Measurements from ENCODE around the gene ZDHHC1. TPM values are rescaled to one million over a fixed set of nuclear protein-coding genes. Genes with fewer than 3 reads are reported as not detected.

ZDHHC1 gene
- total and polyA plus RNA-seq, 2 donors (not counting 3 experiments of a cell fraction or from before 2014, with no cell fraction given): 11.4 to 14.4 TPM

DNA sequence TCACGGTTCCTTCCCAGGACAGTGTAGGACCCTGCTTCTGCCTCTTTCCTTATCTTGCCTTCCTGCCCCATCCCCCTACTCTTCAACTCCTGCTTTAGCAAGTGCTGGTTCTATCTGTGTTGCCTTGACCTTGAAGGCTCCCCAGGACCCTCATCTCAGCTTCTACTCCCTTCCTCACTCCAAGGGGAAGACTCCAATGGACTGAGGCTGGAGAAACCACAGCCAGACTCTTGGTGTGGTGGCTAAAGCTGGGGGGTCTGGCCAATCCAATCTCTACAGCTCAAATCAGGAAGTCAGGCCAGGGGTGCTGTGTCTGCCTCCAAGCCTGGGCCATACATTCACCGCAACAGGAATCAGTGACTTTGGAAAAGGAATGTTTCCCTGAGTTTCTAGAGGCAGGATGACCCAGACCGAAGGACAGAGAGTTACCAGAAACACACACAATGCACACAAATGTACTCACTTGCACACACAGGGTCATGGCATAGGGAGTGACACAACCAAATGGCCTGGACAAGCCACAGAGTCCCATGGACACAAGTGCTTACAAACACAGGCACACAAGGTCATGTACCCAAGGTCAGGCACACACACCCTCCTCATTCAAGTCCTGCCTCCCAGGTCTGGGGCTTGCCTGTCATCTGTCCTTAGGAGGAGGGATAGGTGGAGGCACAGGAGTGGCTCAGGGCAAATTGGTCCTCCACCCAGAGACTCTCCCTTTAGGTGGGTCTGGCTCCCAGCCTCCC lies 12.9 kb upstream of the ZDHHC1 start:
- no peak overlapping the region for H2AFZ ChIP-seq (ENCODE audit: low read depth, low read length)
- DNase-seq (ENCODE audit: low read depth, low spot score) (no peak), FAIRE-seq (no peak)
- no peaks in the 10 kb centered on the region for H3K9me1 ChIP-seq (replicated peaks; ENCODE audit: control insufficient read depth, extremely low read depth, insufficient read depth, low read length)
- no TSS peak for BruUV-seq (replicated peaks)
- no peak for TF ChIP-seq EZH2 (IDR thresholded peaks at IDR 0.05; ENCODE audit: borderline replicate concordance, low read depth, low read length, severe bottlenecking)
- no peak for TF ChIP-seq FOS (IDR thresholded peaks at IDR 0.05; ENCODE audit: borderline replicate concordance, insufficient read depth, low read length)
- TF ChIP-seq, protein P1, sequence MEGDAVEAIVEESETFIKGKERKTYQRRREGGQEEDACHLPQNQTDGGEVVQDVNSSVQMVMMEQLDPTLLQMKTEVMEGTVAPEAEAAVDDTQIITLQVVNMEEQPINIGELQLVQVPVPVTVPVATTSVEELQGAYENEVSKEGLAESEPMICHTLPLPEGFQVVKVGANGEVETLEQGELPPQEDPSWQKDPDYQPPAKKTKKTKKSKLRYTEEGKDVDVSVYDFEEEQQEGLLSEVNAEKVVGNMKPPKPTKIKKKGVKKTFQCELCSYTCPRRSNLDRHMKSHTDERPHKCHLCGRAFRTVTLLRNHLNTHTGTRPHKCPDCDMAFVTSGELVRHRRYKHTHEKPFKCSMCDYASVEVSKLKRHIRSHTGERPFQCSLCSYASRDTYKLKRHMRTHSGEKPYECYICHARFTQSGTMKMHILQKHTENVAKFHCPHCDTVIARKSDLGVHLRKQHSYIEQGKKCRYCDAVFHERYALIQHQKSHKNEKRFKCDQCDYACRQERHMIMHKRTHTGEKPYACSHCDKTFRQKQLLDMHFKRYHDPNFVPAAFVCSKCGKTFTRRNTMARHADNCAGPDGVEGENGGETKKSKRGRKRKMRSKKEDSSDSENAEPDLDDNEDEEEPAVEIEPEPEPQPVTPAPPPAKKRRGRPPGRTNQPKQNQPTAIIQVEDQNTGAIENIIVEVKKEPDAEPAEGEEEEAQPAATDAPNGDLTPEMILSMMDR (IDR thresholded peaks at IDR 0.05; ENCODE audit: extremely low read depth in 1 of 2, insufficient read depth in 1 of 2, low read depth in 1 of 2, low read length in 2 of 2): no peak
- TF ChIP-seq POLR2A (IDR thresholded peaks at IDR 0.05; ENCODE audit: low read depth, low read length): no peak
- dilution Hi-C loops (cut with MboI; ENCODE audit: extremely low pct_ligation_motif_present, low sequenced_read_pairs): no loop called here
- CTCF ChIA-PET: interaction anchor here (1.4 to 9.0 kb wide), 10 partner anchors 12 to 149 kb away, joined by 4 to 201 read pairs (median 14); partner anchors contain the start of genes KCTD19 and LRRC36
- H3K4me1 ChIP-seq (ENCODE audit: control insufficient read depth, extremely low read depth, insufficient read depth, low read length): peaks cover 8% of the 10 kb centered on the region
- H3K27ac ChIP-seq (ENCODE audit: insufficient read depth, low read depth, low read length): no peak overlapping the region
- POLR2A ChIA-PET: no interaction called here
- no peaks in the 10 kb centered on the region for H3K9me3 ChIP-seq (replicated peaks; ENCODE audit: control insufficient read depth, insufficient read depth, low read length)
- peaks cover 34 to 36% of the 10 kb centered on the region in 2 experiments for H3K27me3 ChIP-seq (ENCODE audit: control insufficient read depth in 2 of 2, insufficient read depth in 2 of 2, low read length in 2 of 2)
- H4K20me1 ChIP-seq (replicated peaks; ENCODE audit: control insufficient read depth, extremely low read depth, insufficient read depth, low read length): no peaks in the 10 kb centered on the region
- no peaks in the 10 kb centered on the region for H3K79me2 ChIP-seq (ENCODE audit: control insufficient read depth, insufficient read depth, low read length)
- H3K9ac ChIP-seq (replicated peaks; ENCODE audit: extremely low read depth, insufficient read depth, low read length): no peak overlapping the region
- no peak overlapping the region for H3K4me2 ChIP-seq (ENCODE audit: insufficient read depth, low read length)
- no peaks in the 10 kb centered on the region for H3K36me3 ChIP-seq (ENCODE audit: control insufficient read depth in 2 of 2, extremely low read depth in 1 of 2, insufficient read depth in 2 of 2, low read length in 2 of 2)
- intact Hi-C loops (cut with micrococcal nuclease): loop anchor here (2.0 kb wide), 1 partner anchor 86 kb away; no protein-coding TSS in a partner anchor
- H3K4me3 ChIP-seq (replicated peaks in 1 of 3; ENCODE audit: insufficient read depth in 1 of 3, low read depth in 1 of 3, low read length in 3 of 3): no peak overlapping the region
